Fibroblast of the aortic adventitia (primary cell): Measurements from ENCODE around the gene SNAP47. TPM values are rescaled to one million over a fixed set of nuclear protein-coding genes. Genes with fewer than 3 reads are reported as not detected.

Source experiments
- DNase-seq: peaks from one replicate; pipeline ENCODE4 v3.0.0-alpha.2; 2010; ENCODE audit warnings: low read depth
- H3K4me3 ChIP-seq: 2 replicates; pipeline ENCODE4 v1.5.1; 2011; ENCODE audit warnings: low read depth, mild to moderate bottlenecking, control low read depth, low read length, moderate library complexity
- total RNA-seq: library from RNA; depleted of rRNA; stranded (reverse); fragments of >200 nt; gene quantifications from 2 replicates; pipeline ENCODE4 v1.2.3, GENCODE V29; 2012; ENCODE audit warnings: low replicate concordance
- TF ChIP-seq, protein P1 (sequence below): IDR thresholded peaks from 2 replicates; pipeline ENCODE4 v1.5.1; 2011; ENCODE audit warnings: mild to moderate bottlenecking, low read length, control low read depth, inconsistent platforms; ENCODE audit not compliant: insufficient read depth

The SNAP47 gene
- total RNA-seq, 1 donor, result 35.9 TPM

DNA sequence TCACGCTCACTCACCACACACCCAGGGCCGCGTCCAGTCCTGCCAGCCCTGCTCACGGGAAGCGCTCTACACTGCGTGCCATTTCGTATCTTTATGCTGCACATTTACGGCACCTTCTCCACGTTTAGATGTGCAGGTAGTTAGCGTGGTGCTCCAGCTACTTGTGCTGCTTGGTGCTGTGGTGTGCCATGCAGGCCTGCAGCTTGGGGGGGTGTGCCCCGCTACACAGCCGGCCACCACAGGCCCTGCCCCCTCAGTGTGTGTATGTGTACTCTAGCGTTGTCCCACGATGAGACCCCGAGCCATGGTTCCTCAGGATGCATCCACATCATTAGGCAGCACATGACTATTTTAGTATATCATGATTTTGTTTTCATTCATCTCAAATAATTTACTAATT, 38.3 kb downstream of the SNAP47 start:
- no peak for DNase-seq

DNA sequence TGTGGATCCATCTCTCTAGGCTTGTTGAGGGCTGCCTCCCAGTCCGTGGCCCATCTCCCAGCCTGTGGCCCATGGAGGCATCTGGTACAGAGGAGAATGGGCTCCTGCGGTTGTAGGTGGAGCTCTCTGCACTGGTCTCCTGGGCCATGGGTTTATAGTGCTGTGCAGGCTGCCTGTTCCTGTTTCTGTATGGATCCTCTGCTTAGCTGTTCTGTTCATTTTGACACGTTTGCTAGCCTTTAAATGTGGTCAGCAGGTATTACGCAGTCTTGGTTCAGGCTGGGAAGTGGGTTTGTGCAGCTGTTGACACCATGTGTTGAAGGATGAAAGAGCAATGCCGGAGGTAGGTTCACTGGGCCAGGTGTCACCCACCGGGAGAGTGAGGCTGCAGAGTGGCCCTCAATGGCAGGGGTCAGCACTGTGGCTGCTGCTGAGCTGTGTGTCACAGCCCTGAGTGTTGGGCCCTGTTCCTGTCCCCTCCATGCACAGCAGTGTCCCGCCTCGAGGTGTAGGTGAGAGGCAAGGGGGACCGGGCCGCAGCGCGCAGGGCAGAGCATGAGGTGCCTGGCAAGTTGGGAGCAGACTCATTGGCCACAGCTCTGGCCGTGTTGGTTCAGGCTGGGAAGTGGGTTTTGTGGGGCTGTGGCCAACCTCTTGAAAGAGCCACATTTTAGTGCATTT, 39.0 kb downstream of the SNAP47 start:
- H3K4me3 ChIP-seq, result no peak overlapping the region
- DNase-seq, result no peak
- TF ChIP-seq, protein P1, sequence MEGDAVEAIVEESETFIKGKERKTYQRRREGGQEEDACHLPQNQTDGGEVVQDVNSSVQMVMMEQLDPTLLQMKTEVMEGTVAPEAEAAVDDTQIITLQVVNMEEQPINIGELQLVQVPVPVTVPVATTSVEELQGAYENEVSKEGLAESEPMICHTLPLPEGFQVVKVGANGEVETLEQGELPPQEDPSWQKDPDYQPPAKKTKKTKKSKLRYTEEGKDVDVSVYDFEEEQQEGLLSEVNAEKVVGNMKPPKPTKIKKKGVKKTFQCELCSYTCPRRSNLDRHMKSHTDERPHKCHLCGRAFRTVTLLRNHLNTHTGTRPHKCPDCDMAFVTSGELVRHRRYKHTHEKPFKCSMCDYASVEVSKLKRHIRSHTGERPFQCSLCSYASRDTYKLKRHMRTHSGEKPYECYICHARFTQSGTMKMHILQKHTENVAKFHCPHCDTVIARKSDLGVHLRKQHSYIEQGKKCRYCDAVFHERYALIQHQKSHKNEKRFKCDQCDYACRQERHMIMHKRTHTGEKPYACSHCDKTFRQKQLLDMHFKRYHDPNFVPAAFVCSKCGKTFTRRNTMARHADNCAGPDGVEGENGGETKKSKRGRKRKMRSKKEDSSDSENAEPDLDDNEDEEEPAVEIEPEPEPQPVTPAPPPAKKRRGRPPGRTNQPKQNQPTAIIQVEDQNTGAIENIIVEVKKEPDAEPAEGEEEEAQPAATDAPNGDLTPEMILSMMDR, result no peak

More for the DNA sequence above, 38.3 kb downstream of the SNAP47 start:
- TF ChIP-seq, protein P1, result no peak
- no peak overlapping the region for H3K4me3 ChIP-seq

DNA sequence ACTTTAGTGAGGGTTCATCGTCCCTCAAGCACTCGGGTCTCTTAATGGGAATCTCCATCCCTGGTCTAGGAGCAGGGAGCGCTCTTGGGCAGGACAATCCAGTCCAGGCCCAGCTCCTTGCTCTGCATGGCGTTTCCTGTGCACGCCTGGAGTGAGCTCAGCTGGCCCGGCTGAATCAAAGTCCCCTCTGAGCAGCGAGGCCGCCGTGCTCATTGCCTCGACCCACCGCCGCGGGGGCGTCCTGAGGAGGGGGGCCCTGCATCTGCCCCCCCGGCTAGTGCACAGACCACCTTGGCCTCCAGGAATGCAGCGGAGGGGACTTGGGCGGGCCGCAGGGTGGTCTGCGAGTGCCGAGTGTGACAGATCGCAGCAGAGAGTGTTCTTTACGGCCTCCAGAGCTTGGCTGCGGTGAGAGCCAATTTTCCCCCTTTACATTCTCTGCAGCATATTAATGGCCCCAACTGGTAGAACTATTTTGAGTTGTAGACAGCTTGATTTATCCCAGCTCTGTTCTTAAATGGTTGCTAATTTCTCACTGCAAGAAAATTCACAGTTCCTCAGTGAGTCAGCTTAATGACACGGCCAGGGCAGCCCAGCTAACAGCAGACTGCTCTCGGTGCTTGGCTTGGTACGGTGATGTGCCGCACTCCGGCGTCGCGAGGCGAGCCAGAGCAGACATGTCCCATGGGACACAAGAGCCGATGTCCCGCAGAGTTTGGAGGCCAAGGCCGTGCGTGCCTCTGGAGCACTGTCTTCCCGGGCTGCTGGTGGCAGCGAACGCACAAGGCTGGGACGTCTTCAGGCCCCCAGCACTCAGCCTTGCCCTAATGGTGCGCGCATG, 39.8 kb downstream of the SNAP47 start:
- no peak overlapping the region for H3K4me3 ChIP-seq
- TF ChIP-seq, protein P1, result no peak
- DNase-seq, result peak; percentile 45

DNA sequence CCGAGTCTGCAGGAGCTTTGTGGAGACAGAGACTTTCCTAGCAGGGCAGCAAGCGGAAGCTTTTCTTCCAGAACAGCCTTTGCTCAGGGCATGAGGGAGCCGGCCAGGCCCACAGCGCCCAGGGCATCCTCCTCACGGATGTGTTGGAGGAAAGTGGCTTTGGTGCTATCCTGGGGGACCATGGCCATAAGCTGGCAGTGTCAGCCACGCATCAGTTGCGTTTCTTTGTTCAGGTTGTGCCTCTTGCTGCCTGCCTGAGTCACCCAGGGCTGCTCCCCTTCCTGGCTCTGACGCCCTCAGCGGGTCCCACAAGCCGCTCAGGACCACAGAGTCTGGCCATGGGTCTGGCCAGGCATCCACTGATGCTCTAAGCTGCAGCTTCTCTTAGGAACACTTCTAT, 40.6 kb downstream of the SNAP47 start:
- H3K4me3 ChIP-seq, result no peak overlapping the region
- no peak for DNase-seq
- TF ChIP-seq, protein P1, result no peak

DNA sequence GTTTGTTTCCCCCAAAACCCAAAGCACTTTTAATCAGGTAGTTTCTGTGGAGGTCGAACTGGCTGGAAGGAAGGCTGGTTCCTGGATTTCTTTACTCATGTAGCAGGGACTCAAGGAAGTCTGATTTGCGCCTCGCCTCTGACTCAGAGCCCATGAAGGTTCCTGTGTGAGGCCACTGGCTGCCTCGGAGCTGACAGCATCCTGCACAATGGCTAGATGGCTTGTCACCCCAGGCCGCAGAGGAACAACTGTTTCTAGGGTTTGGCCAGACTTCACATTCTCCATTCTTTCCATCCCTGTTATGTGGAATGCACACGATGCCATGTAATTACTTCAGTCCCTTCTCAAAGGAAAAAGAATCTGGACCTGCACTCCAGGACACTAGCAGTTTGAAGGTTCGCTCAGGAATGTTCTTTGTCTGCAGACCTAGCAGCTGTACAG, 41.1 kb downstream of the SNAP47 start:
- DNase-seq, result peak; percentile 63

DNA sequence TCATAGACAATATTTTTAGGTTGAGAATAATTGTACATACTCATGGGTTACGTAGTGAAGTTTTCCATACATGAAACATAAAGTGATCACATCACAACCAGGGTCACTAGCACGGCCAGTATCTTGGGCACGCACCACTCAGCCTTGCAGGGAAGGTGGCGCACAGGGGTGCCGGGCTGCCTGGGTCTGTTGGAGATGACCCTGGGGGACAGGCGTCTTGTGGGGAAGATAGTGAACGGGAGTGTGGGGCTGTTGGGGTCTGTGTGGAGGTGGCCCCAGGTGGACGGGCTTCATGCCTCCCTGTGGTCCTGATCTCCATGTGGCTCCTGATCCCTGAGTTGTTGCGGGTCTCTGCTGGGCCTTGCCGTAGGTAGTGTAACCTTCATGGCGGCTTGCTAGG, 41.9 kb downstream of the SNAP47 start:
- TF ChIP-seq, protein P1, result no peak
- no peak overlapping the region for H3K4me3 ChIP-seq
- no peak for DNase-seq

More for the DNA sequence above, 41.1 kb downstream of the SNAP47 start:
- TF ChIP-seq, protein P1, result no peak
- H3K4me3 ChIP-seq, result no peak overlapping the region
